ENCODE measurements around the gene MLEC. TPM values are rescaled to one million over a fixed set of nuclear protein-coding genes. Genes with fewer than 3 reads are reported as not detected.

The MLEC gene
- total RNA-seq, 4 donors from 2014 or later = 65.1 to 94.1 (median 85.8) TPM

DNA sequence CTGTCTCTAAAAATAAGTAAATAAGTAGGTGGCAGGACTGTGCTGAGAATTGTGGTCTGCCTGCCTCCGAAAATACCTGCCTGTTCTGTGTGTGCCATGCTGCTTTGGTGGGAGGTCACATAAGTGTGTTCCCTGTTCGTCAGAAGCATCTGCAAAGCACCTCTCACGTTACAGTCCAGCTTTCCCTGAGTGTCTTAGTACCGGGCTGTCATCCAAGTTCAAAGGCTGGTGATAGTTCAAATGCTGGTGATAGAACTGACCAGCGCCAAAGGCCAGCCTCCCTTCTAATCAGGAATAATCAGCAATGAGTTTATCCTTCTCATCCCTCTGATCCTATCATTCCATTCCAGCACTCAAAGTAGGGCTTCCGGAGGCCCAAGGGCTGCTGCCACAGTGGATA is 40.9 kb upstream of the MLEC start:
- TF ChIP-seq, protein P1, sequence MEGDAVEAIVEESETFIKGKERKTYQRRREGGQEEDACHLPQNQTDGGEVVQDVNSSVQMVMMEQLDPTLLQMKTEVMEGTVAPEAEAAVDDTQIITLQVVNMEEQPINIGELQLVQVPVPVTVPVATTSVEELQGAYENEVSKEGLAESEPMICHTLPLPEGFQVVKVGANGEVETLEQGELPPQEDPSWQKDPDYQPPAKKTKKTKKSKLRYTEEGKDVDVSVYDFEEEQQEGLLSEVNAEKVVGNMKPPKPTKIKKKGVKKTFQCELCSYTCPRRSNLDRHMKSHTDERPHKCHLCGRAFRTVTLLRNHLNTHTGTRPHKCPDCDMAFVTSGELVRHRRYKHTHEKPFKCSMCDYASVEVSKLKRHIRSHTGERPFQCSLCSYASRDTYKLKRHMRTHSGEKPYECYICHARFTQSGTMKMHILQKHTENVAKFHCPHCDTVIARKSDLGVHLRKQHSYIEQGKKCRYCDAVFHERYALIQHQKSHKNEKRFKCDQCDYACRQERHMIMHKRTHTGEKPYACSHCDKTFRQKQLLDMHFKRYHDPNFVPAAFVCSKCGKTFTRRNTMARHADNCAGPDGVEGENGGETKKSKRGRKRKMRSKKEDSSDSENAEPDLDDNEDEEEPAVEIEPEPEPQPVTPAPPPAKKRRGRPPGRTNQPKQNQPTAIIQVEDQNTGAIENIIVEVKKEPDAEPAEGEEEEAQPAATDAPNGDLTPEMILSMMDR (IDR thresholded peaks at IDR 0.05; ENCODE audit: low read depth) = no peak

DNA sequence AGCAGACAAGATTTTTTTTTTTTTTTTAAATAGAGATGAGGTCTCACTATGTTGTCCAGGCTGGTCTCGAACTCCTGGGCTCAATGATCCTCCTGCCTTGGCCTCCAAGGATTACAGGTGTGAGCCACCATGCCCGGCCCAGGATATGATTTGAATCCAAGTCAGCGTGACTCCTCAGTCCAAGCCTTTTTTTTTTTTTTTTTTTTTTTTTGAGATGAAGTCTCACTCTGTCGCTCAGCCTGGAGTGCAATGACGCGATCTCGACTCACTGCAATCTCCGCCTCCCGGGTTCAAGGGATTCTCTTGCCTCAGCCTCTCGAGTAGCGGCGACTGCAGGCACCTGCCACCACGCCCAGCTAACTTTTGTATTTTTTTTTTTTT is 39.6 kb upstream of the MLEC start:
- TF ChIP-seq, protein P1 (IDR thresholded peaks at IDR 0.05; ENCODE audit: low read depth) = no peak

DNA sequence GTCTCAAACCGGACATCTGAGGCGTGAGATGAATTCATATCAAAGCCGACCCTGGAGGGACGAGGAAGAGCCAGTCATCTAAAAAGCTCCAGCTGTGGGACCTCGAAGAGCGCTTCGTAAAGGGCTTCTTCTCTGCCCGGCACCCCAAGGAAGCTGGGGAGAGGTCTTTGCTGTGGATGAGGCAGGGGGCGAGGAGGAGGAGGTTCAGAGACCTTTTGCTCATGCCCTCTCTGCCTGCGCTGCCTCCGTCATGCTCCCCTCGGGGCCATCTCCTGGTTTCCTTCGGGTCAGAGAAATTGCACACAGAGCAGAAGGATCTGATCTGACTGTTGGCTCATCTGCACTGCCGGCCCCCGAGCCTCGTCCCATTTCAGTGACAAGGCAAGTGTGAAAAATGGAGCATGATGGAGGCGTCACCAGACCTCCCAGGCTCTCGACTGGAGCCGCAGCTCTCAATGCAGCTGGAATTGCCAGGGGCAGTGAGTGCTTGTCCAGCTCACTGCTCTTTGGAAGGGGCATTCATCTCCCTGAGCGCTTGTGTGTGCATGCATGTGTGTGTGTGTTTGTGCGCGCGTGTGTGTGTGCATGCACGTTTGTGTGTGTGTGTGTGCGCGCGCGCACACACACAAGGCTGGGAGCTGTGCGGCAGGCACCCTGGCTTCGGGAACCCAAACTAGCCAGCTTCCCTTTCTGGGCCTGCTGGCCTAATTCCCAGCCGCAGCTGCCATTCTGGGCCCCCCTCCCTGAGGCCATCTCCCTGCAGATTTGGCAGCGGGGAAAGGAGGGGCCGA is 37.3 kb upstream of the MLEC start:
- TF ChIP-seq, protein P1 (IDR thresholded peaks at IDR 0.05; ENCODE audit: low read depth) = no peak

DNA sequence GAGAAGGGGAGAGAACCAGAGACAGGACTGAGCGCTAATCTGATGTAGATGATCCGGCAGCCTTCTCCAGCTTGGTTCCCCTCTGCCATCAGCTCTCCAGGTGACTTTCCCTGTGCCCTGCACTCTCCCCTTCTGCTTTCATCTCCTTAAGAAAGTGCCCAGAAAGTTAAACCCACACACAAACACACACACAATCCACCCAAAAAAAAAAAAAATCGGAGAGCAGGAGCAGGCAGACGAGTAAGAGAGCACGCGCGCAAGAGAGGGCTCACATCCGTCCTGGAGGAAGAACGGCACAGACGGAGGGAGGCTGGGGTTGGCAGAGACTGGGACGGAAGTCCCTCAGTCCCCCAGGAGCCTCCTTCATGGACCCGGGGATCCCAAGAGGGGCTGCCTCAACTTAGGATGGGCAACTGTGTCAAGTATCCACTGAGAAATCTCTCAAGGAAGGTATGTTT is 36.7 kb upstream of the MLEC start:
- TF ChIP-seq, protein P1 (IDR thresholded peaks at IDR 0.05; ENCODE audit: low read depth) = no peak

DNA sequence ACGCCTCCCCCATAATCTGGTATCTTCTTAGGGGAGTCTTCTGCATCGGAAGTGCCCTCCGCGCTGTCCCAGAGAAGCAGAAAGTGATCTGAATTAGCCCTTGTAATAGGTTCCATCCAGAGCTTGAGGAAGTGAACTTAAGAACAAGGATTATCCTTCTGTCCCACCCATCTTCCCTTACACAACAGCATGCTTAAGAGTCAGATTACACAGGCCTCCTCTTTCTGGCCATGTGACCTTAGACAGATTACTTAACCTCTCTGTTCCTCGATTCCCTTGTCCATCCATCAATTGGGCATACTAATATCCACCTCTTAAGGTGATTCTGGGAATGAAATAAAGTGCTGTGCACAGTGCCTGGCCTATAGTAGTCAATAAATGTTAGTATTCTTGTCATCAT is 35.1 kb upstream of the MLEC start:
- TF ChIP-seq, protein P1 (IDR thresholded peaks at IDR 0.05; ENCODE audit: low read depth) = no peak

DNA sequence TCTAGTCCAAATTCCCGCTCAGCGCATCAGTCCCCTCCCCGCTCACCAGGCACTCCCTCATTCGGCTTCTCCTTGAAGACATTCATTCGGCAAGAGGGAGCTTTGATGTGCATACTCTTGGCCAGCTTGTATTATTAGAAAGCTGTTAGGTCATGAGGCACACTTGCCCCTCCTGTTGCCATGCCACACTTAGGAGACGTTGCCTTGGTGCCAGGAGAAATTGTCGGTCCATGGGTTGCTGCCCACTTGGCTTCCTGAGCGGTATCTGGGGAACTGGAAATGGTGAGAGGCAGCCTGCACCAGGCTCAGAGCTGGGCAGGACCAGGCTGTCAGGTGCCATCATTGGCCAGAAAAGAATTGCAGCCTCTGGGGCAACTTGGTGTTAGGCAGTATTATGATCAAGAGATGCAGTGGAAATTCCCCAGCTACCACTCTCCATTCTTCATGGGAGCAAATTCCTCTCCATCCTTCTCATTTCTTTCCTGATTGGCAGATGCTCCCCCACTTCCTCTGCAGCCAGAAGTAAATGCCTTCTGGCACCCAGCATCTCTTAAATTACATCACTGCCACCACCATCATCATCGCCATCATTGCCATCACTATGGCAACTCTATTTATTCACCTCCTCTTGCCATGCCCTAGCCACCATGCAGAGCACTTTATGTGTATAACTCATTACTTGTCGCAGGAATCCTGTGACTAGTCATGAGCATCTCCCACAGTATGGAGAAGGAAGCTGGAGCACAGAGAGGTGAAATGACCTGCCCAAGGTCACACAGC is 34.1 kb upstream of the MLEC start:
- TF ChIP-seq, protein P1 (IDR thresholded peaks at IDR 0.05; ENCODE audit: low read depth) = no peak

DNA sequence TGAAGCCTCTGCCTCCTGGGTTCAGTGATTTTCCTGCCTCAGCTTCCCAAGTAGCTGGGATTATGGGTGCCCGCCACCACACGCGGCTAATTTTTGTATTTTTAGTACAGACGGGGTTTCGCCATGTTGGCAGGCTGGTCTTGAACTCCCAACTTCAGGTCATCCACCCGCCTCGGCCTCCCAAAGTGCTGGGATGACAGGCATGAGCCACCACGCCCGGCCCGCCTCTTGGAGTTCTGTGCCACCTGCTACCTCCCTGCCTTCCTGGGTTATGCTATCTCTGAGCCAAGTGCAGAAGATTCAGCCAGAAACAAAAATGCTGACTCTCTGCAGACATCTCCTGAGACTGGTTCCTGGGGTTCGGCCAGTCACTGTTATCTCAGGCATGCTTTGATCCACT is 33.3 kb upstream of the MLEC start:
- TF ChIP-seq, protein P1 (IDR thresholded peaks at IDR 0.05; ENCODE audit: low read depth) = no peak

Data from subcutaneous adipose tissue (tissue), 4 donors.